Measurements from ENCODE around the gene MND1.

Gene MND1

DNA sequence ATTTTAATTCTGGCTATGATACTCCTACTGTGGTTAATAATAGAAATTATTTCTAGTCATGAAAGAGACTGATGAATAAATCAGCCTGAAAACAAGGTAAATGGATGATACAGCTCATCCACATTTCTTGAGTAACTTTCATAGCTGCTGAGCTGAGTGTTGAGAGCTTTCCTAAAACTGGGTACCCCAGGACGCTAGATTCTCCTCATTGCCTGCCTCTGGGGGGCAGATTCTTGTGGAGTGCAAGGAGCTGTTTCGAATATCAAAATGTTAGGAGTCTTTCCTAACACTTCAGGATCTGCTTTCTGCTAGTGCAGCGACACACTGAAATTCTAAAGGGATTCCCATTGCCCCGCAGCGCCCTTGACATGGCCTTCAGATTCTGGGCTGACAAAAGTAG, 2.1 kb downstream of the MND1 start:
- DNase-seq, result no peak

- DNase-seq, result no peak
These were observed 2.6 kb downstream of the MND1 start for GRCh38 chr4:153347117-153347516.

GRCh38 chr4:153348006-153348405, 3.5 kb downstream of the MND1 start:
- DNase-seq, result no peak

- no peak for DNase-seq
These were observed 4.8 kb downstream of the MND1 start for GRCh38 chr4:153349206-153349805.

- DNase-seq, result no peak
These were observed 17.7 kb downstream of the MND1 start for GRCh38 chr4:153362184-153362583.

GRCh38 chr4:153364061-153364460, 19.6 kb downstream of the MND1 start:
- DNase-seq, result no peak

DNA sequence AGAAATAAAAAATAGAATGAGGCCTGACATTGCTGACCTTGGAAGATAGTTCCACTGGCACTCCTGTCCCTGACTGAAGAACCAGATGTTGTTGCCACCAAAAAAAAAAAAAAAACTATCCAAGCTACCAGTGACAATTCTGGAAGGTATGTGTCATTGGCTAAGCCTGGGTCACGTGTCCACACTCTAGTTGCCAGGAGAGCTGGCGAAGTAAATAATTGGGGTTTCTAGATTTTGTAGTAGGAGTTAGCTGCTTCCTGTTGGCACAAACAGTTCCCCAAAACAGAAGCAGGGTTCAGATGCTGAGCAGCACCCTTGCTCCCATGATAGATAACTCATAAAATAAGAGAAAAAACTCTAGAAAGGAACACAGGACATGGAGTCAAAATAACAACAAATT, 20.5 kb downstream of the MND1 start:
- no peak for DNase-seq

- DNase-seq, result no peak
These were observed 22.0 kb downstream of the MND1 start for GRCh38 chr4:153366486-153366885.

DNA sequence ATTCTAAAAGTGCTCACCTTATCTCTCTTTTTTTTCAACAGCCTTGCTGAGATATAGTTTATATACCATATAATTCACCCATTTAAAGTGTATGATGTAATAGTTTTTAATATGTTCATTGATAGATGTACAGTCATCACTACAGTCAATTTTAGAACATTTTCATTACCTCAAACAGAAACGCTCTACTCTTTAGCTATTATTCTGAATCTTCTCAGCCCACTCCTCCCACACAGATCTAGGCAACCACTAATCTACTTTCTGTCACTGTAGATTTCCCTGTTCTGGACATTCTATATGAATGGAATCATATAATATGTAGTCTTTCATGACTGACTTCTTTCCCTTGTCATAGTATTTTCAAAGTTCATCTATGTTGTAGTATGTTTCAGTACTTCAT, 22.6 kb downstream of the MND1 start:
- no peak for DNase-seq

DNA sequence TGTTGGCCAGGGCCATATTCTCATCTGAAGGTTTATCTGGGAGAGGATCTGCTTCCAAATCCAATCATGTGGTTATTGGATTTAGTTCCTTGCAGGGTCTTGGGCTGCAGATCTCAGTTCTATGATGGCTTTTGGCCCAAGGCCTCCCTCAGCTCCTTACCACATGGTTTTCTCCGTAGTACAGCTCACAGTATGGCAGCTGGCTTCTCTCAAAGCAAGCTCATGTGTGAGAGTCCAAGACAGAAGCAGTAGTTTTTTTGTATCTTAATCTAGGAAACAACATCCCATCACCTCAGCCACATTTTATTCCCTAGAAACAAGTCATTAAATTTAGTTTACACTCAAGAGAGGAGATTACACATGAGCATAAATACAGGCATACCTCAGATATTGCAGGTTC, 24.5 kb downstream of the MND1 start:
- no peak for DNase-seq

DNA sequence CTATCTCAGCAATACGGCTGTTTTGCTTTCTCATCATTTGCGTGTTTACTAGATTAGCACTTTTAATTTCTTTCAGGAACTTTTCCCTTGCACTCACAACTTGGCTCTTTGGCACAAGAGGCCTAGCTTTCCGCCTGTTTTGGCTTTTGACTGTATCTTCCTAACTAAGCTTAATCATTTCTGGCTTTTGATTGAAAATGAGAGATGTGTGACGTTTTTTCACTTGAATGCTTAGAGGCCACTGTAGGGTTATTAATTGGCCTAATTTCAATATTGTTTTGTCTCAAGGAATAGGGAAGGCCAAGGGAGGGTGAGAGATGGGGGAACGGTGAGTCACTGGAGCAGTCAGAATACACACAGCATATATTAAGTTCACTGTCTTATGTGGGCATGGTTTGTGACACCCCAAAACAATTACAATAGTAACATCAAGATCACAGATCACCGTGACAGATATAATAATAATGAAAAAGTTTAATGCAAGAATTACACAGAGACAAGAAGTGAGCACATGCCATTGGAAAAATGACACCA, 27.3 kb downstream of the MND1 start:
- no peak for DNase-seq

- DNase-seq, result no peak
These were observed 28.6 kb downstream of the MND1 start for GRCh38 chr4:153372967-153373562.

DNA sequence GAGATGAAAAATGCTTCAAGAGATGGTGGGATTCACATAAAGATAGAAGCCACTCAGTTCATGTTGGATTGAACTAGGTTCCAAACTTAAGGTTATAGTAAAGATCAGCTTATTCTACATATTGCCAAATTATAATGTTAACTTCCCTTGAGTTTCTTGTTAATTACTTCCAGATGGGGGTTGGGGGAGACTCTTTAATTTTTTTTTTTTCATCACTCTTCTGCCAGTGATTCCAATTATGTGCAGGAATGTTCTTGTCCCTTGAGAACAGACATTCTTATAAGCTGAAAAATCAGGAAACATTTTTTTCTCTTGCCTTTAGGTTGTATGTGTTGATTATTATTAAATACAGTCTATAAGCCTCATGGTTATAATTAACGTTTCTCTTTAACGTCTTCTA, 30.0 kb downstream of the MND1 start:
- DNase-seq, result no peak

DNA sequence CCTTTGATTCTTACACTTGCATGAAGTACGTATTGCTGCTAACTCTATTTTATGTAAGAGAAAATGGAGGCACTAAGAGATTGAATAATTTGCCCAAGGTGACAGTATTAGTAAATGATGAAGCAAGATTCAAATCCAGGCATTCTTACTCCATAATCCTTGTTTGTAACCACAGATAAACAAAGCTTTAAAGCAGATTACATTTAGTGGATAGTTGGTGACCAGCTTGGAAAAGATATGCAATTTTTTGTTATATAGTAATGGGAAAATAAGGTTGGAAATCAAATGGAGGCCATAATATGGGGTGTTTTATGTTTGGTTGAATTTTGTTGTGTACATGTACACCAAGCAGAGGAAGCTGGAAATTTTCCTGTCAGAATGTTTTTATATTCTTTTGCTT, 30.8 kb downstream of the MND1 start:
- no peak for DNase-seq

GRCh38 chr4:153383131-153383530, 38.6 kb downstream of the MND1 start:
- DNase-seq, result no peak

DNA sequence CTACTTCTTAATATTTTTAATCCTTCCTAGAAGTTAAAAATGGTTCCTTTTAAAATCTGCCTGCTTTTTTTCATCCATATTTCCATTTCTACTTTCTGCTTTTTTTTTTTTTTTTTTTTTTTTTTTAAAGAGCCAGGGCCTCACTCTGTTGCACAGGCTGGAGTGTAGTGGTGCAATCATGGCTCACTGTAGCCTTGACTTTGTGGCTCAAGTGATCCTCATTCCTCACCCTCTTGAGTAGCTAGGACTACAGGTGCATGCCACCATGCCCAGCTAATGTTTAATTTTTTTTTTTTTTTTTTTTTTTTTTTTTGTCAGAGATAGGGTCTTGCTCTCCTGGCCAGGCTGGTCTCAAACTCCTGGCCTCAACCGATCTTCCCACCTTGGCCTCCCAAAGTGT, 39.7 kb downstream of the MND1 start:
- DNase-seq, result no peak

- no peak for DNase-seq
These were observed 41.3 kb downstream of the MND1 start for GRCh38 chr4:153385784-153386183.

GRCh38 chr4:153387981-153388380, 43.5 kb downstream of the MND1 start:
- DNase-seq, result no peak

- no peak for DNase-seq
These were observed 48.9 kb downstream of the MND1 start for GRCh38 chr4:153393397-153393796.

GRCh38 chr4:153394945-153395344, 50.5 kb downstream of the MND1 start:
- no peak for DNase-seq

DNA sequence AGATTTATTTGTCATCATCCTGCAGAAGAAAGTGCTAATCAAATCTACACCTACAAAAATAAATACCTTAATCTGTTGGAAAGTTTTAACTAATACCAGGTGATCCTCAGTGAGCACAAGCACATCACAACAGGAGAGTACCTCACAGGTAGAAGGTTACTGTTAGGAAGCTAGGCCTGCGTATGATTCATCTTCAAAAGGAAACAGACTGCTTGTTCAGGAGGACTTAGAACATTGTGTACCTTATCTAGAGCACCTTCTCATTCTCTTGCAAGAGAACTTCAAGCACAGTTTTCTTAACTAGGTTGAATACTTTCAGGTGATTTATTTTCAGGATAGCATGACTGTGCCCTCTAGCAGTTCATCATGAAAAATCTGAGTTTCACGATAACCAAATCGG, 54.2 kb downstream of the MND1 start:
- no peak for DNase-seq

DNA sequence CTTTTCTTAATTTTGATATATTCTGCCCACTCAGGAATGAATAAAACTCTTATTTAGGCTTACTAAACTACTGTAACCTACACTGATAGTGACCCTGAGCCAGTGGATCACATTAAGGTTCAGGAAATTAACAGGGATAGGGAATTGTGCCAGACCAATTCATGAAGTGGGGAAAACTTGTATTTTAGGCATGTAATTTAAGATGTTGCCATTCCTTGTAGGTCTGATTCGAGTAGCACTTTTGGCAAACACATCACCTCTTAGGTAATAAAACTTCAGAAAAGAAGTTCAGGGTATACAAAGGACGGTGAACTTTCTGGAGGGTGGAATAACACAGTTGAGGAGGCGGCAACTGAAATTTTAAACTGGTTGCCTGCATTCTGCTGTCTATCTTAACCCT, 54.9 kb downstream of the MND1 start:
- no peak for DNase-seq

- DNase-seq, result no peak
These were observed 57.0 kb downstream of the MND1 start for GRCh38 chr4:153401501-153401900.

DNA sequence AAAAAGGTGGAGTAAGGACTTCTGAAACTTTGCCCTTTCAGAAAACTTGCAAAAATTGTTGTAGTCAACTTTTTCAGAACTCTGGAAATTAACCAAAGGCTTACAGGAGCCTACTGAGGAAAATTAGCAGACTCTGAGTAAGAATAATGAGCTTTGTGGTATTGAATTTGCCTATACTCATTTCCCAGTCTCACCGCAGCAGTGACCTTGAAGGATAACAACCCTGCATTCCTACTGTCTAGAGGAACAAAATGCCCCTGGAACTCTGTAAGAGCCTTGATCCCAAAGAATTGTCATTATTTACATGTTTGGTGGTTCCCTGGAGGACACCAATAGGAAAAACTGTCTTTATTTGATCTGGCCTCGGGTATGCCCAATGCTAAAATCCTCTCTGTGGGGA, 57.9 kb downstream of the MND1 start:
- DNase-seq, result no peak

DNA sequence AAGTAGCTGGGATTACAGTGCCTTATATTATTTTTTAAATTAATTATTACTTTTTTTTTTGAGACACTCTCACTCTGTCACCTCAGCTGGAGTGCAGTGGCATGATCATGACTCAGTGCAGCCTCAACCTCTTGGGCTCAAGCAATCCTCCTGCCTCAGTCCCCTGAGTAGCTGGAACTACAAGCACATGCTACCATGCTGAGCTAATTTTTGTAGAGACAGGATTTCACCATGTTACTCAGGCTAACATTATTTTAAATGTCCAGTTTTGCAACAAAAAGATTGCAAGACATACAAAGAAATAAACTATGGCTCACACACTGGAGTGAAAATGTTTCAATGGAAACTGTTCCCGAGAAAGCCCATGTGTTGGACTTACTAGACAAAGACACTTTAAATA, 59.2 kb downstream of the MND1 start:
- no peak for DNase-seq

Measured in NCI-H1436 treated with DMSO at 0.1 percent for 48 hours (cell line).